Ectodermal cell (in vitro differentiated cells): ENCODE measurements around the gene CATSPER4.

Source experiments
- H3K27ac ChIP-seq: 2 replicates; pipeline ENCODE4 v1.7.0; 2013; ENCODE audit warnings: mild to moderate bottlenecking, low read depth, low read length; ENCODE audit not compliant: insufficient read depth, poor library complexity, severe bottlenecking
- H3K27me3 ChIP-seq: 2 replicates; pipeline ENCODE4 v1.7.0; 2013; ENCODE audit warnings: mild to moderate bottlenecking, low read length; ENCODE audit not compliant: insufficient read depth, control insufficient read depth, poor library complexity, severe bottlenecking
- H3K36me3 ChIP-seq: one replicate; pipeline ENCODE4 v1.7.0; 2013; ENCODE audit warnings: low read length; ENCODE audit not compliant: control insufficient read depth, insufficient read depth
- H3K4me1 ChIP-seq: one replicate; pipeline ENCODE4 v1.7.0; 2013; ENCODE audit warnings: low read length; ENCODE audit not compliant: control insufficient read depth, insufficient read depth
- H3K4me3 ChIP-seq: 2 replicates; pipeline ENCODE4 v1.7.0; 2013; ENCODE audit warnings: low read depth, low read length, control low read depth; ENCODE audit not compliant: insufficient read depth
- H3K9me3 ChIP-seq: 2 replicates; pipeline ENCODE4 v1.7.0; 2013; ENCODE audit warnings: mild to moderate bottlenecking, low read length, moderate library complexity; ENCODE audit not compliant: control insufficient read depth
- WGBS, 2 experiments: methylation state at CpG; one replicate each; pipeline ENCODE4 v1.1.7; 2013; ENCODE audit warnings: missing lambda C conversion rate in 2 of 2; 5-methylcytosine and 5-hydroxymethylcytosine counted together

CATSPER4 gene

GRCh38 chr1:26177182-26177684 is 13.2 kb upstream of the CATSPER4 start, which contains the start of gene CNKSR1:
TSS of gene CNKSR1 (plus strand) at chr1:26177491. CDS start at chr1:26177548, 57 bp downstream.
- no peak within 1 kb of the TSS for H3K27ac ChIP-seq
- no peaks in the 10 kb centered on the region for H3K27me3 ChIP-seq
- no peaks in the 10 kb centered on the region for H3K36me3 ChIP-seq
- no peaks in the 10 kb centered on the region for H3K4me1 ChIP-seq
- WGBS, 2 experiments: 24 to 26% methylated on average over 21 of the region's 21 CpGs
- peak within 1 kb of the TSS; percentile 7 for H3K4me3 ChIP-seq
- H3K9me3 ChIP-seq: no peaks in the 10 kb centered on the region

- no peaks in the 10 kb centered on the region for H3K4me1 ChIP-seq
- H3K9me3 ChIP-seq: no peaks in the 10 kb centered on the region
- no peaks in the 10 kb centered on the region for H3K27me3 ChIP-seq
- no peak overlapping the region for H3K27ac ChIP-seq
- no peaks in the 10 kb centered on the region for H3K36me3 ChIP-seq
- 85 to 90% methylated on average over 4 of the region's 4 CpGs for WGBS, 2 experiments
- no peak overlapping the region for H3K4me3 ChIP-seq
These were observed 10.3 kb upstream of the CATSPER4 start for GRCh38 chr1:26180010-26180506.

- no peaks in the 10 kb centered on the region for H3K4me1 ChIP-seq
- H3K4me3 ChIP-seq: no peak overlapping the region
- no peaks in the 10 kb centered on the region for H3K36me3 ChIP-seq
- 89 to 93% methylated on average over 9 of the region's 9 CpGs for WGBS, 2 experiments
- no peaks in the 10 kb centered on the region for H3K9me3 ChIP-seq
- no peaks in the 10 kb centered on the region for H3K27me3 ChIP-seq
- H3K27ac ChIP-seq: no peak overlapping the region
These were observed 8.6 kb upstream of the CATSPER4 start for GRCh38 chr1:26181586-26182382.

- WGBS, 2 experiments: 83 to 88% methylated on average over 7 of the region's 7 CpGs
- H3K36me3 ChIP-seq: no peaks in the 10 kb centered on the region
- no peak overlapping the region for H3K27ac ChIP-seq
- no peaks in the 10 kb centered on the region for H3K9me3 ChIP-seq
- no peaks in the 10 kb centered on the region for H3K4me1 ChIP-seq
- H3K4me3 ChIP-seq: no peak overlapping the region
- H3K27me3 ChIP-seq: no peaks in the 10 kb centered on the region
These were observed 8.1 kb upstream of the CATSPER4 start for GRCh38 chr1:26182383-26182696.

- no peak overlapping the region for H3K4me3 ChIP-seq
- no peak overlapping the region for H3K27ac ChIP-seq
- no peaks in the 10 kb centered on the region for H3K4me1 ChIP-seq
- H3K9me3 ChIP-seq: no peaks in the 10 kb centered on the region
- 91 to 93% methylated on average over 7 of the region's 7 CpGs for WGBS, 2 experiments
- H3K36me3 ChIP-seq: no peaks in the 10 kb centered on the region
- H3K27me3 ChIP-seq: no peaks in the 10 kb centered on the region
These were observed 6.3 kb upstream of the CATSPER4 start for GRCh38 chr1:26184086-26184485.

GRCh38 chr1:26184883-26185282 is 5.5 kb upstream of the CATSPER4 start:
- no peak overlapping the region for H3K4me3 ChIP-seq
- 95% methylated on average over 21 of the region's 21 CpGs for WGBS, 2 experiments
- no peaks in the 10 kb centered on the region for H3K9me3 ChIP-seq
- H3K36me3 ChIP-seq: no peaks in the 10 kb centered on the region
- no peak overlapping the region for H3K27ac ChIP-seq
- H3K27me3 ChIP-seq: no peaks in the 10 kb centered on the region
- peaks cover 1% of the 10 kb centered on the region for H3K4me1 ChIP-seq

- Histone ChIP-seq H3K27ac (no peak overlapping the region), H3K9me3 (no peaks in the 10 kb centered on the region), H3K27me3 (no peaks in the 10 kb centered on the region), H3K4me3 (no peak overlapping the region), H3K4me1 (peaks cover 15% of the 10 kb centered on the region), H3K36me3 (no peaks in the 10 kb centered on the region)
- 88 to 96% methylated on average over 6 of the region's 6 CpGs for WGBS, 2 experiments
These were observed 2.5 kb upstream of the CATSPER4 start for GRCh38 chr1:26187882-26188281.

- Histone ChIP-seq H3K9me3 (no peaks in the 10 kb centered on the region), H3K4me1 (peaks cover 15% of the 10 kb centered on the region), H3K4me3 (no peak overlapping the region), H3K27ac (no peak overlapping the region), H3K27me3 (no peaks in the 10 kb centered on the region), H3K36me3 (no peaks in the 10 kb centered on the region)
- WGBS, 2 experiments: 96 to 97% methylated on average over 8 of the region's 8 CpGs
These were observed 1.9 kb upstream of the CATSPER4 start for GRCh38 chr1:26188477-26188876.

- Histone ChIP-seq H3K36me3 (no peaks in the 10 kb centered on the region), H3K9me3 (no peaks in the 10 kb centered on the region)
- 88 to 92% methylated on average over 6 of the region's 6 CpGs for WGBS, 2 experiments
These were observed 1.1 kb upstream of the CATSPER4 start for GRCh38 chr1:26189331-26189730.

GRCh38 chr1:26189751-26190275 is 589 bp upstream of the CATSPER4 start:
- no peak overlapping the region for H3K4me3 ChIP-seq
- H3K27me3 ChIP-seq: no peaks in the 10 kb centered on the region
- WGBS, 2 experiments: 88 to 93% methylated on average over 7 of the region's 7 CpGs
- no peak overlapping the region for H3K27ac ChIP-seq
- no peaks in the 10 kb centered on the region for H3K9me3 ChIP-seq
- H3K36me3 ChIP-seq: no peaks in the 10 kb centered on the region
- H3K4me1 ChIP-seq: peaks cover 15% of the 10 kb centered on the region

More at GRCh38 chr1:26189331-26189730, 1.1 kb upstream of the CATSPER4 start:
- Histone ChIP-seq H3K4me1 (peaks cover 15% of the 10 kb centered on the region), H3K27me3 (no peaks in the 10 kb centered on the region), H3K27ac (no peak overlapping the region), H3K4me3 (no peak overlapping the region)
